RWPE2 (cell line): ENCODE data around the gene FASN.

Experiments
- ATAC-seq: fragments of 200-7000 bp; cut with Tn5 transposase; 3 replicates; pipeline ENCODE4 v1.9.1; 2021; ENCODE audit warnings: low read depth
- DNase-seq: peaks from one replicate; pipeline ENCODE4 v3.0.0-alpha.2; 2020; ENCODE audit warnings: low spot score
- H3K27ac ChIP-seq: fragments of 450-650 bp; 2 replicates; pipeline ENCODE4 v1.5.1; 2017; ENCODE audit warnings: mild to moderate bottlenecking; ENCODE audit not compliant: poor library complexity, severe bottlenecking
- H3K27me3 ChIP-seq: fragments of 250-450 bp; sonication (Bioruptor Pico); 2 replicates; pipeline ENCODE4 v1.5.1; 2021; ENCODE audit warnings: mild to moderate bottlenecking, moderate library complexity; ENCODE audit not compliant: insufficient read depth, poor library complexity, severe bottlenecking
- H3K36me3 ChIP-seq: fragments of 250-450 bp; sonication (Bioruptor Pico); 2 replicates; pipeline ENCODE4 v1.5.1; 2020; ENCODE audit warnings: low read depth, mild to moderate bottlenecking, moderate library complexity
- H3K4me1 ChIP-seq: fragments of 250-450 bp; sonication (Bioruptor Pico); 2 replicates; pipeline ENCODE4 v1.5.1; 2021; ENCODE audit warnings: mild to moderate bottlenecking, moderate library complexity; ENCODE audit not compliant: insufficient read depth, poor library complexity, severe bottlenecking
- H3K4me3 ChIP-seq: fragments of 250-450 bp; sonication (Bioruptor Pico); 2 replicates; pipeline ENCODE4 v1.5.1; 2021; ENCODE audit warnings: mild to moderate bottlenecking, moderate library complexity; ENCODE audit not compliant: severe bottlenecking
- H3K9me3 ChIP-seq: fragments of 250-450 bp; sonication (Bioruptor Pico); 2 replicates; pipeline ENCODE4 v1.5.1; 2021; ENCODE audit warnings: mild to moderate bottlenecking, moderate library complexity; ENCODE audit not compliant: severe bottlenecking
- CTCF ChIP-seq: fragments of 450-650 bp; IDR thresholded peaks from one replicate; pipeline ENCODE4 v1.5.1; 2017; ENCODE audit warnings: mild to moderate bottlenecking, moderate library complexity; ENCODE audit not compliant: poor library complexity, severe bottlenecking

The FASN gene

GRCh38 chr17:82051776-82052637, 46.0 kb downstream of the FASN start, which contains the start of the genes GPS1 and RFNG:
Gene GPS1, plus strand, starts transcription at chr17:82051898. Its CDS starts 34 bp downstream, at chr17:82051932.
Gene RFNG, minus strand, starts transcription at chr17:82051811. Its CDS starts 45 bp downstream, at chr17:82051766.
- peaks cover 72% of the 10 kb centered on the region for H3K36me3 ChIP-seq
- H3K9me3 ChIP-seq = no peaks in the 10 kb centered on the region
- DNase-seq (no peak), ATAC-seq (peak; percentile 65)
- no peaks in the 10 kb centered on the region for H3K27me3 ChIP-seq
- no peak for TF ChIP-seq CTCF
- peak within 1 kb of the TSS; percentile 99 for H3K4me3 ChIP-seq
- peak within 1 kb of the TSS; percentile 49 for H3K27ac ChIP-seq
- peaks cover 5% of the 10 kb centered on the region for H3K4me1 ChIP-seq

GRCh38 chr17:82050761-82051641, 47.0 kb downstream of the FASN start:
- H3K4me3 ChIP-seq = peak overlapping the region; percentile 99
- H3K27me3 ChIP-seq = no peaks in the 10 kb centered on the region
- ATAC-seq (no peak), DNase-seq (no peak)
- H3K36me3 ChIP-seq = peaks cover 65% of the 10 kb centered on the region
- H3K27ac ChIP-seq = peak overlapping the region; percentile 49
- no peak for TF ChIP-seq CTCF
- H3K9me3 ChIP-seq = no peaks in the 10 kb centered on the region
- H3K4me1 ChIP-seq = peaks cover 5% of the 10 kb centered on the region

GRCh38 chr17:82050152-82050760, 47.8 kb downstream of the FASN start:
- peak overlapping the region; percentile 99 for H3K4me3 ChIP-seq
- DNase-seq (no peak), ATAC-seq (no peak)
- no peaks in the 10 kb centered on the region for H3K9me3 ChIP-seq
- H3K27me3 ChIP-seq = no peaks in the 10 kb centered on the region
- H3K27ac ChIP-seq = peak overlapping the region; percentile 49
- H3K36me3 ChIP-seq = peaks cover 62% of the 10 kb centered on the region
- TF ChIP-seq CTCF = no peak
- H3K4me1 ChIP-seq = peaks cover 5% of the 10 kb centered on the region

GRCh38 chr17:82049521-82049971, 48.5 kb downstream of the FASN start:
- no peak for DNase-seq
- no peak for TF ChIP-seq CTCF
- peaks cover 54% of the 10 kb centered on the region for H3K36me3 ChIP-seq

More at GRCh38 chr17:82049521-82049971, 48.5 kb downstream of the FASN start:
- Histone ChIP-seq H3K27me3 (no peaks in the 10 kb centered on the region), H3K27ac (no peak overlapping the region), H3K4me3 (no peak overlapping the region), H3K4me1 (peaks cover 5% of the 10 kb centered on the region), H3K9me3 (no peaks in the 10 kb centered on the region)
- ATAC-seq = no peak
